Skeletal muscle satellite cell (primary cell): ENCODE data around the gene CDC42EP3.

Experiments used
- H3K27me3 ChIP-seq: 2 replicates; pipeline ENCODE4 v1.7.0; 2013; ENCODE audit warnings: low read length; ENCODE audit not compliant: control insufficient read depth, insufficient read depth
- H3K36me3 ChIP-seq: 2 replicates; pipeline ENCODE4 v1.7.0; 2013; ENCODE audit warnings: mild to moderate bottlenecking, control low read depth, low read length; ENCODE audit not compliant: insufficient read depth
- H3K4me1 ChIP-seq: 2 replicates; pipeline ENCODE4 v1.7.0; 2013; ENCODE audit warnings: low read length; ENCODE audit not compliant: control insufficient read depth, insufficient read depth
- H3K4me2 ChIP-seq: 2 replicates; pipeline ENCODE4 v1.7.0; 2013; ENCODE audit warnings: mild to moderate bottlenecking, low read length
- H3K4me3 ChIP-seq: 2 replicates; pipeline ENCODE4 v1.7.0; 2013; ENCODE audit warnings: low read length
- H3K9ac ChIP-seq: 2 replicates; pipeline ENCODE4 v1.7.0; 2013; ENCODE audit warnings: mild to moderate bottlenecking, low read depth, low read length, moderate library complexity
- H3K9me3 ChIP-seq: replicated peaks from 2 replicates; pipeline ENCODE4 v1.7.0; 2013; ENCODE audit warnings: mild to moderate bottlenecking, control low read depth, low read length

Gene CDC42EP3

GRCh38 chr2:37667704-37668103, 3.7 kb downstream of the CDC42EP3 start:
- peak overlapping the region; percentile 81 for H3K4me2 ChIP-seq
- no peaks in the 10 kb centered on the region for H3K27me3 ChIP-seq
- peak overlapping the region; percentile 98 for H3K4me3 ChIP-seq
- peaks cover 79% of the 10 kb centered on the region for H3K36me3 ChIP-seq
- peaks cover 47% of the 10 kb centered on the region for H3K4me1 ChIP-seq
- peak overlapping the region; percentile 96 for H3K9ac ChIP-seq
- H3K9me3 ChIP-seq: no peaks in the 10 kb centered on the region

- H3K27me3 ChIP-seq: no peaks in the 10 kb centered on the region
- peaks cover 57% of the 10 kb centered on the region for H3K4me1 ChIP-seq
- H3K9me3 ChIP-seq: no peaks in the 10 kb centered on the region
- peak overlapping the region; percentile 96 for H3K9ac ChIP-seq
- H3K36me3 ChIP-seq: peaks cover 88% of the 10 kb centered on the region
- peak overlapping the region; percentile 98 for H3K4me3 ChIP-seq
- H3K4me2 ChIP-seq: peak overlapping the region; percentile 81
Observed at GRCh38 chr2:37666772-37667171, 4.7 kb downstream of the CDC42EP3 start.

GRCh38 chr2:37665604-37666362, 5.7 kb downstream of the CDC42EP3 start:
- H3K36me3 ChIP-seq: peaks cover 98% of the 10 kb centered on the region
- H3K27me3 ChIP-seq: no peaks in the 10 kb centered on the region
- H3K4me3 ChIP-seq: peak overlapping the region; percentile 98
- H3K4me2 ChIP-seq: peak overlapping the region; percentile 81
- no peaks in the 10 kb centered on the region for H3K9me3 ChIP-seq
- H3K4me1 ChIP-seq: peaks cover 66% of the 10 kb centered on the region
- H3K9ac ChIP-seq: peak overlapping the region; percentile 96

- Histone ChIP-seq H3K9ac (peak overlapping the region; percentile 96), H3K9me3 (no peaks in the 10 kb centered on the region), H3K4me3 (peak overlapping the region; percentile 98), H3K27me3 (no peaks in the 10 kb centered on the region), H3K4me2 (peak overlapping the region; percentile 81), H3K36me3 (peaks cover 98% of the 10 kb centered on the region), H3K4me1 (peaks cover 74% of the 10 kb centered on the region)
Observed at GRCh38 chr2:37665043-37665442, 6.4 kb downstream of the CDC42EP3 start.

GRCh38 chr2:37664231-37664643, 7.2 kb downstream of the CDC42EP3 start:
- no peaks in the 10 kb centered on the region for H3K27me3 ChIP-seq
- peak overlapping the region; percentile 5 for H3K9ac ChIP-seq
- no peaks in the 10 kb centered on the region for H3K9me3 ChIP-seq
- peaks cover 82% of the 10 kb centered on the region for H3K4me1 ChIP-seq
- H3K4me3 ChIP-seq: peak overlapping the region; percentile 8
- peaks cover 98% of the 10 kb centered on the region for H3K36me3 ChIP-seq
- H3K4me2 ChIP-seq: peak overlapping the region; percentile 81

GRCh38 chr2:37663390-37663789, 8.1 kb downstream of the CDC42EP3 start:
- Histone ChIP-seq H3K9me3 (no peaks in the 10 kb centered on the region), H3K4me3 (no peak overlapping the region), H3K9ac (no peak overlapping the region), H3K36me3 (peaks cover 98% of the 10 kb centered on the region), H3K27me3 (no peaks in the 10 kb centered on the region), H3K4me2 (peak overlapping the region; percentile 81), H3K4me1 (peaks cover 90% of the 10 kb centered on the region)

GRCh38 chr2:37659723-37660122, 11.7 kb downstream of the CDC42EP3 start:
- Histone ChIP-seq H3K4me1 (peaks cover 94% of the 10 kb centered on the region), H3K9me3 (no peaks in the 10 kb centered on the region), H3K4me3 (peak overlapping the region; percentile 27), H3K27me3 (no peaks in the 10 kb centered on the region), H3K36me3 (peaks cover 97% of the 10 kb centered on the region), H3K4me2 (peak overlapping the region; percentile 53), H3K9ac (no peak overlapping the region)

GRCh38 chr2:37658682-37659081, 12.8 kb downstream of the CDC42EP3 start:
- H3K4me1 ChIP-seq: peaks cover 98% of the 10 kb centered on the region

GRCh38 chr2:37657471-37657870, 14.0 kb downstream of the CDC42EP3 start:
- H3K4me2 ChIP-seq: peak overlapping the region; percentile 53
- peaks cover 98% of the 10 kb centered on the region for H3K36me3 ChIP-seq
- no peaks in the 10 kb centered on the region for H3K9me3 ChIP-seq
- H3K4me1 ChIP-seq: peaks cover 99% of the 10 kb centered on the region
- peak overlapping the region; percentile 44 for H3K4me3 ChIP-seq
- H3K9ac ChIP-seq: peak overlapping the region; percentile 2
- no peaks in the 10 kb centered on the region for H3K27me3 ChIP-seq

More at GRCh38 chr2:37658682-37659081, 12.8 kb downstream of the CDC42EP3 start:
- Histone ChIP-seq H3K4me2 (peak overlapping the region; percentile 53), H3K4me3 (peak overlapping the region; percentile 44), H3K36me3 (peaks cover 97% of the 10 kb centered on the region), H3K27me3 (no peaks in the 10 kb centered on the region), H3K9me3 (no peaks in the 10 kb centered on the region), H3K9ac (no peak overlapping the region)

- no peaks in the 10 kb centered on the region for H3K27me3 ChIP-seq
- H3K4me2 ChIP-seq: peak overlapping the region; percentile 67
- peaks cover 92% of the 10 kb centered on the region for H3K36me3 ChIP-seq
- H3K9ac ChIP-seq: peak overlapping the region; percentile 32
- H3K4me3 ChIP-seq: peak overlapping the region; percentile 44
- H3K9me3 ChIP-seq: no peaks in the 10 kb centered on the region
- H3K4me1 ChIP-seq: peaks cover 96% of the 10 kb centered on the region
Observed at GRCh38 chr2:37656512-37657423, 14.7 kb downstream of the CDC42EP3 start.
